NT2/D1 (cell line): Measurements from ENCODE around the gene MARK3.

Source experiments
- YY1 ChIP-seq: IDR thresholded peaks from 2 replicates; pipeline ENCODE4 v1.6.1; 2011; ENCODE audit not compliant: insufficient read length, insufficient read depth
- ZNF274 ChIP-seq: IDR thresholded peaks from 2 replicates; pipeline ENCODE4 v1.6.1; 2011; ENCODE audit warnings: mild to moderate bottlenecking, low read depth, low read length

DNA sequence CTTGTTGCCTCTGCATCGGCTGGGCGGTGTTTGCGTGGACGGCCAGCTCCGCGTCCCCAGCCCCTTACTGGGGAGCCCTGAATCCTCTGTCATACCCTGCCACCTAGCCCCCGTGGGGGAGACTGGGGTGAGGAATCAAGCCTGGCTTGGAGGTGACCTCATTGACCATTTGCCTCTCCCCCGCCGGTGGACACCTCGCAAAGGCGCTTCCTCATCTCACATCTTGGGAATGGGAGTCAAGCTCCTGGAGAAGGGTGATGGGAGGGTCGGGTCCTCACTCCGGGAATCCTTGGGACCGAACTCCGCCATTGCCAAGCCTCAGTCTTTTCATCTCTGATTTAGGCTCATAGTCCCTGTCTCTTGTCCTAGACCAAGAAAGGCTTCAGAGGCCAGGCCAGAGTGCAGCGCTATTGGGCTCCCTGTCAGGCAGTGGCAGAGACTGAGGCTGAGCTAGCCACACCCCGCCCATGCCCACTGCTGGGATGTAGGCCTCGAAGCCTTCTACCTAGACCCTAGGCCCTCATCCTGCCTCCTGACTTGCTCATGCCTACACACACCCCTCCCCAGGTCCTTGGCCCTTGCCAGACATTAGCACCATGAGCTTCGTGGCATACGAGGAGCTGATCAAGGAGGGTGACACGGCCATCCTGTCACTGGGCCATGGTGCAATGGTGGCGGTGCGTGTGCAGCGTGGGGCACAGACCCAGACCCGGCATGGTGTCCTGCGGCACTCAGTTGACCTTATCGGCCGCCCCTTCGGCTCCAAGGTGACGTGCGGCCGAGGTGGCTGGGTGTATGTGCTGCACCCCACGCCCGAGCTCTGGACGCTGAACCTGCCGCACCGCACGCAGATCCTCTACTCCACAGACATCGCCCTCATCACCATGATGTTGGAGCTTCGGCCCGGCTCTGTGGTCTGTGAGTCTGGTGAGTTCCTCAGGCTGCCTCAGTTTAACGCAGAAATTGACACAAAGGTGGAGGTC, 144.5 kb downstream of the MARK3 start:
- no peak for TF ChIP-seq YY1
- TF ChIP-seq ZNF274, result no peak
